Naive thymus-derived CD4-positive, alpha-beta T cell (primary cell): ENCODE data around the gene EHMT1. TPM values are rescaled to one million over a fixed set of nuclear protein-coding genes. Genes with fewer than 3 reads are reported as not detected.

Experiments used
- ATAC-seq: fragments of 150-1000 bp; cut with Tn5 transposase; 2 replicates; pipeline ENCODE4 v1.10.0; 2021; ENCODE audit warnings: mild to moderate bottlenecking, moderate library complexity
- CTCF ChIA-PET: fragments of 350-600 bp; sonication (Branson Sonifier 250); formaldehyde crosslinking; loops from one replicate; lab custom pipeline; 2021; ENCODE audit warnings: antibody characterized with exemption; lab: Charles Lee
- POLR2A ChIA-PET: fragments of 350-600 bp; sonication (Branson Sonifier 250); formaldehyde crosslinking; loops from one replicate; lab custom pipeline; 2021; ENCODE audit warnings: antibody characterized with exemption, inconsistent platforms; lab: Charles Lee
- DNase-seq, 9 donors: peaks; one replicate each; pipeline versions ENCODE4 v3.0.0 to v3.0.0-alpha.2; 2020 to 2022; ENCODE audit warnings: mixed read lengths in 1 of 9
- H3K27ac ChIP-seq: one replicate; pipeline ENCODE4 v1.7.0; 2013; ENCODE audit warnings: mild to moderate bottlenecking, low read depth, low read length, moderate library complexity
- H3K27me3 ChIP-seq, 2 donors: one replicate each; pipeline ENCODE4 v1.7.0; 2013; ENCODE audit warnings: low read length in 2 of 2, mild to moderate bottlenecking in 2 of 2, moderate library complexity in 2 of 2; ENCODE audit not compliant: control insufficient read depth in 2 of 2, insufficient read depth in 2 of 2
- H3K36me3 ChIP-seq, 3 experiments: 1 replicate in 2 of 3; 2 replicates in 1 of 3; pipeline ENCODE4 v1.7.0; 2013; ENCODE audit warnings: low read length in 3 of 3, mild to moderate bottlenecking in 3 of 3, moderate library complexity in 1 of 3; ENCODE audit not compliant: insufficient read depth in 3 of 3, control insufficient read depth in 2 of 3
- H3K4me1 ChIP-seq, 2 donors: one replicate each; pipeline ENCODE4 v1.7.0; 2013; ENCODE audit warnings: low read length in 2 of 2, mild to moderate bottlenecking in 2 of 2, moderate library complexity in 1 of 2; ENCODE audit not compliant: control insufficient read depth in 2 of 2, insufficient read depth in 2 of 2
- H3K4me3 ChIP-seq: 2 replicates; pipeline ENCODE4 v1.7.0; 2013; ENCODE audit warnings: mild to moderate bottlenecking, low read length
- H3K9me3 ChIP-seq, 3 experiments: 1 replicate in 2 of 3; 2 replicates in 1 of 3; pipeline ENCODE4 v1.7.0; 2013; ENCODE audit warnings: low read length in 3 of 3; ENCODE audit not compliant: control insufficient read depth in 2 of 3
- H3K27ac Mint-ChIP-seq, 9 donors: one replicate each; pipeline ENCODE4 v1.8.0; 2020 to 2022; ENCODE audit warnings: mixed read lengths in 9 of 9, mild to moderate bottlenecking in 8 of 9, moderate library complexity in 5 of 9, inconsistent platforms in 2 of 9
- H3K27me3 Mint-ChIP-seq, 5 donors: one replicate each; pipeline ENCODE4 v1.8.0; 2021 to 2022; ENCODE audit warnings: mixed read lengths in 5 of 5, mild to moderate bottlenecking in 1 of 5
- H3K36me3 Mint-ChIP-seq, 5 donors: one replicate each; pipeline ENCODE4 v1.8.0; 2020 to 2022; ENCODE audit warnings: mixed read lengths in 5 of 5, mild to moderate bottlenecking in 3 of 5, inconsistent platforms in 1 of 5
- H3K4me1 Mint-ChIP-seq, 7 donors: one replicate each; pipeline ENCODE4 v1.8.0; 2020 to 2022; ENCODE audit warnings: mixed read lengths in 7 of 7, mild to moderate bottlenecking in 3 of 7, inconsistent platforms in 1 of 7
- H3K4me3 Mint-ChIP-seq, 10 donors: one replicate each; pipeline ENCODE4 v1.8.0; 2020 to 2022; ENCODE audit warnings: mild to moderate bottlenecking in 10 of 10, mixed read lengths in 10 of 10, moderate library complexity in 6 of 10, inconsistent platforms in 2 of 10
- H3K9me3 Mint-ChIP-seq, 11 donors: one replicate each; pipeline ENCODE4 v1.8.0; 2020 to 2022; ENCODE audit warnings: mixed read lengths in 11 of 11, mild to moderate bottlenecking in 4 of 11, inconsistent platforms in 1 of 11, moderate library complexity in 1 of 11
- intact Hi-C, 2 donors: fragments of 100-400 bp; cut with micrococcal nuclease; formaldehyde crosslinking; loops; one replicate each; pipeline ENCODE4 v1.15.1; 2023
- polyA plus RNA-seq, 2 donors: library from polyadenylated mRNA; unstranded; fragments of 300-500 nt; fragmentation: Illumina TruSeq; gene quantifications; one replicate each; pipeline ENCODE4 v1.2.3, GENCODE V29; 2021
- total RNA-seq, 6 experiments: library from RNA in 5 of 6; stranded (reverse) in 5 of 6; gene quantifications; 1 replicate in 5 of 6; 2 replicates in 1 of 6; pipeline ENCODE4 v1.2.3 and lab custom pipeline; 2021 to 2026

EHMT1 gene
- total and polyA plus RNA-seq, 7 experiments from 2014 or later: 24.7 to 132 (median 112) TPM

GRCh38 chr9:137691646-137692351, 73.0 kb downstream of the EHMT1 start:
- CTCF ChIA-PET: no interaction called here
- H3K4me1 ChIP-seq: peaks cover 4 to 20% of the 10 kb centered on the region in 2 donors
- H3K36me3 Mint-ChIP-seq: peaks cover 0 to 44% (median 11%) of the 10 kb centered on the region in 5 donors
- DNase-seq (no peak), ATAC-seq (peak; percentile 67)
- H3K9me3 Mint-ChIP-seq: peaks cover 0 to 3% (median 0%) of the 10 kb centered on the region in 11 donors
- no peaks in the 10 kb centered on the region for H3K9me3 ChIP-seq
- H3K27me3 ChIP-seq: no peaks in the 10 kb centered on the region
- H3K4me3 Mint-ChIP-seq: no peak overlapping the region
- no peak overlapping the region for H3K27ac ChIP-seq
- H3K36me3 ChIP-seq: peaks cover 0 to 10% (median 3%) of the 10 kb centered on the region in 3 experiments
- no peak overlapping the region for H3K4me3 ChIP-seq
- intact Hi-C loops: no loop called here
- POLR2A ChIA-PET: no interaction called here
- no peaks in the 10 kb centered on the region for H3K27me3 Mint-ChIP-seq
- peak overlapping the region in 4 of 9 donors; percentile 3 to 68 (median 44) for H3K27ac Mint-ChIP-seq
- peaks cover 32 to 86% (median 80%) of the 10 kb centered on the region in 7 donors for H3K4me1 Mint-ChIP-seq

- Histone ChIP-seq H3K27me3 (no peaks in the 10 kb centered on the region), H3K4me3 (no peak overlapping the region), H3K4me1 (peaks cover 4 to 20% of the 10 kb centered on the region in 2 donors), H3K9me3 (no peaks in the 10 kb centered on the region), H3K27ac (no peak overlapping the region), H3K36me3 (peaks cover 0 to 10% (median 0%) of the 10 kb centered on the region in 3 experiments)
- Mint-ChIP-seq H3K4me1 (peaks cover 29 to 82% (median 72%) of the 10 kb centered on the region in 7 donors), H3K36me3 (peaks cover 0 to 44% (median 16%) of the 10 kb centered on the region in 5 donors), H3K9me3 (peaks cover 0 to 2% (median 0%) of the 10 kb centered on the region in 11 donors), H3K27ac (peak overlapping the region in 2 of 9 donors; percentile 33 to 59), H3K27me3 (no peaks in the 10 kb centered on the region), H3K4me3 (peak overlapping the region in 2 of 10 donors; percentile 32 to 61)
- ChIA-PET POLR2A (interaction anchor here (0.7 kb wide), 1 partner anchor 26 kb away, joined by 3 read pairs; no protein-coding TSS in a partner anchor), CTCF (no interaction called here)
- intact Hi-C loops: no loop called here
- ATAC-seq: no peak
- DNase-seq: no peak
These were observed 75.6 kb downstream of the EHMT1 start for GRCh38 chr9:137694236-137694959.

- H3K4me1 Mint-ChIP-seq: peaks cover 22 to 82% (median 65%) of the 10 kb centered on the region in 7 donors
- Histone ChIP-seq H3K27ac (no peak overlapping the region), H3K4me1 (peaks cover 4 to 20% of the 10 kb centered on the region in 2 donors), H3K36me3 (peaks cover 0 to 10% (median 0%) of the 10 kb centered on the region in 3 experiments), H3K9me3 (no peaks in the 10 kb centered on the region), H3K27me3 (no peaks in the 10 kb centered on the region), H3K4me3 (no peak overlapping the region)
- CTCF ChIA-PET: interaction anchor here (1.0 kb wide), 1 partner anchor 22 kb away, joined by 3 read pairs; no protein-coding TSS in a partner anchor
- peak overlapping the region in 6 of 9 donors; percentile 39 to 62 (median 56) for H3K27ac Mint-ChIP-seq
- H3K4me3 Mint-ChIP-seq: peak overlapping the region in 2 of 10 donors; percentile 7 to 61
- peaks cover 0 to 40% (median 16%) of the 10 kb centered on the region in 5 donors for H3K36me3 Mint-ChIP-seq
- H3K27me3 Mint-ChIP-seq: no peaks in the 10 kb centered on the region
- POLR2A ChIA-PET: interaction anchor here (0.7 kb wide), 1 partner anchor 25 kb away, joined by 3 read pairs; no protein-coding TSS in a partner anchor
- H3K9me3 Mint-ChIP-seq: peaks cover 0 to 2% (median 0%) of the 10 kb centered on the region in 11 donors
- DNase-seq: peak in 3 of 9 donors; percentile 19 to 25 (median 24)
- intact Hi-C loops: no loop called here
- ATAC-seq: peak; percentile 82
These were observed 76.4 kb downstream of the EHMT1 start for GRCh38 chr9:137694962-137695875.

- Histone ChIP-seq H3K9me3 (no peaks in the 10 kb centered on the region), H3K4me3 (no peak overlapping the region), H3K4me1 (peaks cover 4 to 20% of the 10 kb centered on the region in 2 donors), H3K36me3 (peaks cover 0 to 10% (median 0%) of the 10 kb centered on the region in 3 experiments), H3K27ac (no peak overlapping the region), H3K27me3 (no peaks in the 10 kb centered on the region)
- ATAC-seq (no peak), DNase-seq (no peak)
- H3K9me3 Mint-ChIP-seq: peaks cover 0 to 8% (median 3%) of the 10 kb centered on the region in 11 donors
- CTCF ChIA-PET: interaction anchor here (0.6 to 1.0 kb wide), 2 partner anchors 24 to 432 kb away, joined by 3 read pairs; no protein-coding TSS in a partner anchor
- peak overlapping the region in 1 of 10 donors; percentile 26 for H3K4me3 Mint-ChIP-seq
- H3K27ac Mint-ChIP-seq: peak overlapping the region in 7 of 9 donors; percentile 15 to 70 (median 39)
- POLR2A ChIA-PET: no interaction called here
- H3K36me3 Mint-ChIP-seq: peaks cover 4 to 45% (median 23%) of the 10 kb centered on the region in 5 donors
- intact Hi-C loops: no loop called here
- no peaks in the 10 kb centered on the region for H3K27me3 Mint-ChIP-seq
- peaks cover 16 to 76% (median 56%) of the 10 kb centered on the region in 7 donors for H3K4me1 Mint-ChIP-seq
These were observed 77.5 kb downstream of the EHMT1 start for GRCh38 chr9:137696136-137696925.

- ATAC-seq (no peak), DNase-seq (no peak)
- H3K27ac ChIP-seq: no peak overlapping the region
- H3K9me3 Mint-ChIP-seq: peaks cover 0 to 10% (median 4%) of the 10 kb centered on the region in 11 donors
- H3K4me1 ChIP-seq: peaks cover 0 to 16% of the 10 kb centered on the region in 2 donors
- CTCF ChIA-PET: interaction anchor here (0.6 kb wide), 1 partner anchor 433 kb away, joined by 3 read pairs; no protein-coding TSS in a partner anchor
- POLR2A ChIA-PET: no interaction called here
- H3K4me3 Mint-ChIP-seq: no peak overlapping the region
- peaks cover 13 to 68% (median 48%) of the 10 kb centered on the region in 7 donors for H3K4me1 Mint-ChIP-seq
- no peaks in the 10 kb centered on the region for H3K27me3 Mint-ChIP-seq
- H3K4me3 ChIP-seq: no peak overlapping the region
- H3K27me3 ChIP-seq: no peaks in the 10 kb centered on the region
- peak overlapping the region in 3 of 9 donors; percentile 9 to 70 (median 28) for H3K27ac Mint-ChIP-seq
- H3K36me3 Mint-ChIP-seq: peaks cover 4 to 44% (median 23%) of the 10 kb centered on the region in 5 donors
- H3K36me3 ChIP-seq: peaks cover 0 to 12% (median 0%) of the 10 kb centered on the region in 3 experiments
- H3K9me3 ChIP-seq: peaks cover 0 to 2% (median 0%) of the 10 kb centered on the region in 3 experiments
- intact Hi-C loops: no loop called here
These were observed 78.4 kb downstream of the EHMT1 start for GRCh38 chr9:137697193-137697592.
